H1 (cell line): ENCODE results near the gene FYTTD1. TPM values are rescaled to one million over a fixed set of nuclear protein-coding genes. Genes with fewer than 3 reads are reported as not detected.

Experiments
- CTCF ChIA-PET: fragments of 300-600 bp; sonication (Branson Sonifier 250); formaldehyde crosslinking; loops from one replicate; lab custom pipeline; 2021; ENCODE audit not compliant: partially characterized antibody; lab: Charles Lee
- POLR2A ChIA-PET: fragments of 300-600 bp; sonication (Branson Sonifier 250); formaldehyde crosslinking; loops from one replicate; lab custom pipeline; 2021; ENCODE audit warnings: inconsistent platforms; ENCODE audit not compliant: partially characterized antibody; lab: Charles Lee
- DNase-seq, 2 experiments: peaks; one replicate each; pipeline versions ENCODE4 v3.0.0 to v3.0.0-alpha.2; 2010 to 2022; ENCODE audit warnings: low spot score in 2 of 2, low read depth in 1 of 2, mixed read lengths in 1 of 2
- FAIRE-seq: peaks from 2 replicates; lab custom pipeline; 2011; peaks lifted over from hg19 to GRCh38; lab: Jason Lieb, UNC
- H2AFZ ChIP-seq: 2 replicates; pipeline ENCODE4 v1.8.1; 2012; ENCODE audit warnings: low read length, inconsistent platforms
- H2AK5ac ChIP-seq: 2 replicates; pipeline ENCODE4 v1.6.1; 2013; ENCODE audit warnings: low read depth, low read length
- H2BK120ac ChIP-seq: replicated peaks from 2 replicates; pipeline ENCODE3; 2013; ENCODE audit warnings: low read depth, low read length, inconsistent platforms
- H2BK12ac ChIP-seq: 2 replicates; pipeline ENCODE4 v1.6.1; 2013; ENCODE audit warnings: low read depth, low read length
- H2BK15ac ChIP-seq: 2 replicates; pipeline ENCODE4 v1.6.1; 2013; ENCODE audit warnings: low read length
- H2BK20ac ChIP-seq: 2 replicates; pipeline ENCODE4 v1.6.1; 2013; ENCODE audit warnings: low read length
- H2BK5ac ChIP-seq: 2 replicates; pipeline ENCODE4 v1.6.1; 2013; ENCODE audit warnings: low read depth, low read length
- H3K14ac ChIP-seq: 2 replicates; pipeline ENCODE4 v1.6.1; 2013; ENCODE audit warnings: inconsistent platforms; ENCODE audit not compliant: insufficient read length
- H3K18ac ChIP-seq: 2 replicates; pipeline ENCODE4 v1.6.1; 2013; ENCODE audit warnings: low read length; ENCODE audit errors: extremely low read depth
- H3K23ac ChIP-seq: 2 replicates; pipeline ENCODE4 v1.6.1; 2013; ENCODE audit warnings: inconsistent platforms; ENCODE audit not compliant: insufficient read length
- H3K23me2 ChIP-seq: 2 replicates; pipeline ENCODE4 v1.6.1; 2013; ENCODE audit warnings: low read depth, low read length
- H3K27ac ChIP-seq: 2 replicates; pipeline ENCODE4 v1.6.1; 2011; ENCODE audit warnings: low read depth, low read length, inconsistent platforms
- H3K27me3 ChIP-seq, 4 experiments: replicated peaks in 1 of 4; 1 replicate in 1 of 4; 2 replicates in 3 of 4; pipeline versions ENCODE4 v1.6.1 to v1.8.1; 2011 to 2013; ENCODE audit warnings: low read length in 3 of 4, mild to moderate bottlenecking in 3 of 4, inconsistent platforms in 2 of 4, mixed read lengths in 2 of 4, moderate library complexity in 1 of 4; ENCODE audit not compliant: control insufficient read depth in 3 of 4, insufficient read depth in 3 of 4; ENCODE audit errors: extremely low read depth in 1 of 4
- H3K36me3 ChIP-seq, 4 experiments: 2 replicates each; pipeline versions ENCODE4 v1.6.1 to v1.8.1; 2011 to 2013; ENCODE audit warnings: mild to moderate bottlenecking in 4 of 4, low read length in 3 of 4, moderate library complexity in 2 of 4, control low read depth in 1 of 4, inconsistent platforms in 1 of 4; ENCODE audit not compliant: insufficient read depth in 4 of 4, control insufficient read depth in 2 of 4
- H3K4ac ChIP-seq: replicated peaks from 2 replicates; pipeline ENCODE3; 2013; ENCODE audit warnings: low read length, low read depth, mixed read lengths, inconsistent platforms; ENCODE audit not compliant: insufficient read length
- H3K4me1 ChIP-seq, 4 experiments: replicated peaks in 1 of 4; 1 replicate in 1 of 4; 2 replicates in 3 of 4; pipeline versions ENCODE4 v1.6.1 to v1.8.1; 2011 to 2013; ENCODE audit warnings: low read length in 3 of 4, inconsistent platforms in 2 of 4, mixed read lengths in 1 of 4; ENCODE audit not compliant: insufficient read depth in 4 of 4, control insufficient read depth in 3 of 4
- H3K4me2 ChIP-seq, 2 experiments: 2 replicates each; pipeline versions ENCODE4 v1.6.1 to v1.8.1; 2011 to 2013; ENCODE audit warnings: low read depth in 2 of 2, low read length in 2 of 2, control low read depth in 1 of 2, inconsistent platforms in 1 of 2, mild to moderate bottlenecking in 1 of 2; ENCODE audit not compliant: insufficient read depth in 1 of 2
- H3K4me3 ChIP-seq, 4 experiments: fragments of 200-600, 300-600 bp in 1 of 4; sonication (generic), shearing (Covaris generic), sonication (Bioruptor Twin) in 1 of 4; 2 replicates each; pipeline versions ENCODE4 v1.5.1 to v1.8.1; 2011 to 2016; ENCODE audit warnings: low read length in 4 of 4, low read depth in 3 of 4, control low read depth in 2 of 4, inconsistent platforms in 2 of 4, mild to moderate bottlenecking in 2 of 4, mixed read lengths in 1 of 4, moderate library complexity in 1 of 4; ENCODE audit not compliant: insufficient read depth in 2 of 4; ENCODE audit errors: extremely low read depth in 1 of 4
- H3K56ac ChIP-seq: replicated peaks from 2 replicates; pipeline ENCODE3; 2013; ENCODE audit warnings: low read depth, mild to moderate bottlenecking, mixed read lengths, low read length, inconsistent platforms; ENCODE audit not compliant: insufficient read length
- H3K79me1 ChIP-seq: 2 replicates; pipeline ENCODE4 v1.6.1; 2013; ENCODE audit warnings: low read depth, low read length, control low read depth
- H3K79me2 ChIP-seq, 2 experiments: 2 replicates each; pipeline versions ENCODE4 v1.6.1 to v1.8.1; 2012 to 2013; ENCODE audit warnings: low read length in 2 of 2, mild to moderate bottlenecking in 2 of 2, inconsistent platforms in 1 of 2; ENCODE audit not compliant: insufficient read depth in 2 of 2, control insufficient read depth in 1 of 2
- H3K9ac ChIP-seq, 4 experiments: replicated peaks in 1 of 4; 1 replicate in 1 of 4; 2 replicates in 3 of 4; pipeline versions ENCODE4 v1.6.1 to v1.8.1; 2011 to 2013; ENCODE audit warnings: low read depth in 3 of 4, low read length in 3 of 4, control low read depth in 2 of 4, mild to moderate bottlenecking in 2 of 4, moderate library complexity in 2 of 4, inconsistent platforms in 1 of 4; ENCODE audit errors: extremely low read depth in 1 of 4
- H3K9me3 ChIP-seq, 2 experiments: 2 replicates each; pipeline versions ENCODE4 v1.6.1 to v1.8.1; 2012 to 2013; ENCODE audit warnings: mild to moderate bottlenecking in 2 of 2, moderate library complexity in 2 of 2, control low read depth in 1 of 2, inconsistent platforms in 1 of 2, low read depth in 1 of 2, low read length in 1 of 2, mixed read lengths in 1 of 2; ENCODE audit not compliant: insufficient read depth in 2 of 2
- H4K20me1 ChIP-seq, 2 experiments: replicated peaks in 1 of 2; 2 replicates each; pipeline versions ENCODE3 to v1.8.1; 2011 to 2013; ENCODE audit warnings: inconsistent platforms in 2 of 2, low read length in 2 of 2, mild to moderate bottlenecking in 1 of 2; ENCODE audit not compliant: insufficient read depth in 2 of 2, control insufficient read depth in 1 of 2
- H4K5ac ChIP-seq: 2 replicates; pipeline ENCODE4 v1.6.1; 2013; ENCODE audit warnings: low read length, low read depth, mixed read lengths, inconsistent platforms; ENCODE audit not compliant: insufficient read length
- H4K8ac ChIP-seq: 2 replicates; pipeline ENCODE4 v1.8.0; 2013; ENCODE audit warnings: mild to moderate bottlenecking, moderate library complexity, low read length, inconsistent platforms; ENCODE audit not compliant: insufficient read depth; ENCODE audit errors: extremely low read depth
- H4K91ac ChIP-seq: replicated peaks from 2 replicates; pipeline ENCODE3; 2013; ENCODE audit warnings: low read length, mixed read lengths, inconsistent platforms; ENCODE audit not compliant: insufficient read length
- ASH2L ChIP-seq: fragments of 200-600, 300-600 bp; sonication (generic); IDR thresholded peaks from one replicate; pipeline ENCODE4 v1.7.1; 2017; ENCODE audit warnings: low read length
- BACH1 ChIP-seq: IDR thresholded peaks from 2 replicates; pipeline ENCODE4 v1.6.1; 2012; ENCODE audit warnings: low read length, improper control_type of control experiment
- CREB1 ChIP-seq: IDR thresholded peaks from 2 replicates; pipeline ENCODE4 v1.6.1; 2012; ENCODE audit warnings: inconsistent platforms
- EP300 ChIP-seq, 2 experiments: IDR thresholded peaks; 1 replicate in 1 of 2; 2 replicates in 1 of 2; pipeline ENCODE4 v1.6.1; 2011 to 2012; ENCODE audit warnings: low read depth in 2 of 2, low read length in 2 of 2, mild to moderate bottlenecking in 2 of 2, borderline replicate concordance in 1 of 2, inconsistent platforms in 1 of 2, moderate library complexity in 1 of 2
- GTF2F1 ChIP-seq: IDR thresholded peaks from 2 replicates; pipeline ENCODE4 v1.6.1; 2012; ENCODE audit warnings: low read depth, low read length, improper control_type of control experiment, borderline replicate concordance
- JUN ChIP-seq: IDR thresholded peaks from 2 replicates; pipeline ENCODE4 v1.6.1; 2011; ENCODE audit warnings: low read depth, mild to moderate bottlenecking, improper control_type of control experiment, low read length
- NANOG ChIP-seq: IDR thresholded peaks from 2 replicates; pipeline ENCODE4 v1.6.1; 2011; ENCODE audit warnings: low read length, low read depth, mild to moderate bottlenecking, inconsistent platforms; ENCODE audit not compliant: insufficient read depth, poor library complexity, severe bottlenecking
- RBBP5 ChIP-seq: IDR thresholded peaks from 2 replicates; pipeline ENCODE4 v1.7.1; 2012; ENCODE audit warnings: low read depth, mild to moderate bottlenecking, inconsistent platforms, low read length, moderate library complexity, borderline replicate concordance
- TAF1 ChIP-seq: IDR thresholded peaks from 2 replicates; pipeline ENCODE4 v1.6.1; 2011; ENCODE audit warnings: mild to moderate bottlenecking, low read depth, low read length
- WGBS, 2 experiments: shearing (Covaris generic) in 1 of 2; methylation state at CpG; one replicate each; pipeline versions ENCODE4 v1.1.6 to v1.1.7; 2013 to 2015; ENCODE audit warnings: low lambda C conversion rate in 2 of 2, mixed read lengths in 2 of 2, inconsistent platforms in 1 of 2, low coverage in 1 of 2, missing lambda C conversion rate in 1 of 2; ENCODE audit not compliant: insufficient replicate concordance in 2 of 2, insufficient coverage in 1 of 2, insufficient read length in 1 of 2; ENCODE audit errors: extremely low coverage in 1 of 2, missing lambda C conversion rate in 1 of 2; 5-methylcytosine and 5-hydroxymethylcytosine counted together
- polyA plus RNA-seq, 7 experiments: library from polyadenylated mRNA; depleted of rRNA in 3 of 7; stranded (reverse) in 5 of 7; unstranded in 2 of 7; fragments of >200 nt in 5 of 7; fragments of 200-250 nt in 2 of 7; gene quantifications; 1 replicate in 5 of 7; 2 replicates in 1 of 7; 4 replicates in 1 of 7; pipeline versions ENCODE4 v1.2.1 to v1.2.3, GENCODE V29; 2011 to 2013; ENCODE audit warnings: missing spikeins in 2 of 7, mixed read lengths in 2 of 7
- total RNA-seq: library from RNA; stranded (reverse); fragmentation: NEBNext Ultra II Directional; extraction: Animal tissue kit (Norgen Biotek cat#: 25700); gene quantifications from 2 replicates; pipeline ENCODE4 v1.2.1, GENCODE V29; 2021

The FYTTD1 gene
- total and polyA plus RNA-seq, 2 of the 8 experiments (the other 6 are each of a cell fraction or from before 2014, with no cell fraction given): 3.1 to 24.4 TPM

DNA sequence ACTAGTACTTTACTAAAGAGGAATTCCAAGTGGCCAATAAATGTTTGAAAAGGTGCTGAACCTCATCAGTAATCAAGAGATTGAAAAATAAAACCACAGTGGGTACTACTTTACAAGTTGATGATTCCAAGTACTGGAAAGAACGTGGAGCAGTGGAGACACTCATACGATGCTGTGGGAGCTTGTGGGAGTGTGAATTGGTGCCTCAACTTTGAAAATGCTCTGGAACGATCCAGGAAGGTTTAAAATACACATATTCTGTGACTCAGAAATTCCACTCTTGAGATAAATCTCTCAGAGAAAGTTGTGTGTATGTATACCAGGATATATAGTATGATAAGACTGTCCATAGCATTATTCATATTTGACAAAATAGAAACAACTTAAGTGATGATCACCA lies 50.7 kb downstream of the FYTTD1 start:
- Histone ChIP-seq H3K18ac (no peak overlapping the region), H3K23me2 (no peaks in the 10 kb centered on the region), H2AFZ (no peak overlapping the region), H3K4me2 (no peak overlapping the region), H2BK20ac (no peak overlapping the region), H4K8ac (no peak overlapping the region), H4K5ac (no peak overlapping the region), H3K9ac (no peak overlapping the region), H3K4ac (no peak overlapping the region), H3K14ac (no peak overlapping the region), H2BK12ac (no peak overlapping the region), H3K9me3 (no peaks in the 10 kb centered on the region), H4K91ac (no peak overlapping the region), H4K20me1 (peaks cover 0 to 5% of the 10 kb centered on the region in 2 experiments), H3K79me1 (peaks cover 8% of the 10 kb centered on the region), H2BK5ac (no peak overlapping the region), H3K79me2 (peaks cover 6 to 91% of the 10 kb centered on the region in 2 experiments), H2AK5ac (no peak overlapping the region), H2BK120ac (no peak overlapping the region), H2BK15ac (no peak overlapping the region), H3K56ac (no peak overlapping the region)
- 96% methylated on average over 3 of the region's 3 CpGs; no CpG with 5 or more reads in 1 of the 2 experiments for WGBS, 2 experiments
- POLR2A ChIA-PET: interaction anchor here (0.5 to 1.9 kb wide), 4 partner anchors 8 to 117 kb away, joined by 3 to 7 read pairs (median 4); partner anchors contain the start of gene LRCH3
- CTCF ChIA-PET: interaction anchor here (1.5 to 1.7 kb wide), 2 partner anchors 17 to 86 kb away, joined by 4 read pairs; no protein-coding TSS in a partner anchor
- no peak for DNase-seq
- FAIRE-seq: no peak
- TF ChIP-seq BACH1: no peak
- no peak for TF ChIP-seq JUN
- no peak for TF ChIP-seq NANOG
- TF ChIP-seq CREB1: no peak
- no peak for TF ChIP-seq ASH2L
- no peak for TF ChIP-seq GTF2F1
- no peak for TF ChIP-seq EP300 (IDR thresholded peaks at IDR 0.05; ENCODE audit: borderline replicate concordance in 1 of 2, low read depth in 2 of 2, low read length in 2 of 2)
- no peak for TF ChIP-seq TAF1
- TF ChIP-seq RBBP5: no peak
- TF ChIP-seq, all 59 proteins: peak for 0
- Histone ChIP-seq H3K4me3 (no peak overlapping the region), H3K23ac (no peak overlapping the region), H3K27me3 (no peaks in the 10 kb centered on the region), H3K4me1 (no peaks in the 10 kb centered on the region), H3K36me3 (no peaks in the 10 kb centered on the region), H3K27ac (no peak overlapping the region)
